Measurements from ENCODE around the gene KRTAP10-4.
"Not testable (repeated sequence)": the region's sequence is repeated elsewhere in the genome, so short reads cannot be mapped to it uniquely, and the experiment has no call there.

Gene KRTAP10-4

DNA sequence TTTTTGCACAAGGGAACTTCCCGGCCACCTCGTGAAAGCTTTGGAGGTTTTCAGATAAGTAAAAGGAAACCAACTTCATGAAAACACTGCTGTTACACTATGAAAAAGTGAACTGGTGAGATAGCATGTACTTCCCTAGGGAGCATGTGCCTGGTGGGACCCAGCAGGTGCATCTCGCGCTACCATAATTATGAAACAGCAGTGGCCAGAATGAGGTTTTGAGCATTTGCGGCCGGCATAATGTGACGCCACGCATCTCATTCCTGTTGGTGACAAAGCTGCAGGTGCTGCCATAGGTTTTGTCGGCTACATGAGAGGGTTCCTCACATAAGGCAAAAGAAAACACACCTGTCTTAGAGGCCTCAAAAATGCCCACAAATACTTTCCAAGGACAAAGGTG is 16.6 kb upstream of the KRTAP10-4 start:
- TF ChIP-seq GABPA (IDR thresholded peaks at IDR 0.05; ENCODE audit: low read depth) = no peak
- TF ChIP-seq, protein P1, sequence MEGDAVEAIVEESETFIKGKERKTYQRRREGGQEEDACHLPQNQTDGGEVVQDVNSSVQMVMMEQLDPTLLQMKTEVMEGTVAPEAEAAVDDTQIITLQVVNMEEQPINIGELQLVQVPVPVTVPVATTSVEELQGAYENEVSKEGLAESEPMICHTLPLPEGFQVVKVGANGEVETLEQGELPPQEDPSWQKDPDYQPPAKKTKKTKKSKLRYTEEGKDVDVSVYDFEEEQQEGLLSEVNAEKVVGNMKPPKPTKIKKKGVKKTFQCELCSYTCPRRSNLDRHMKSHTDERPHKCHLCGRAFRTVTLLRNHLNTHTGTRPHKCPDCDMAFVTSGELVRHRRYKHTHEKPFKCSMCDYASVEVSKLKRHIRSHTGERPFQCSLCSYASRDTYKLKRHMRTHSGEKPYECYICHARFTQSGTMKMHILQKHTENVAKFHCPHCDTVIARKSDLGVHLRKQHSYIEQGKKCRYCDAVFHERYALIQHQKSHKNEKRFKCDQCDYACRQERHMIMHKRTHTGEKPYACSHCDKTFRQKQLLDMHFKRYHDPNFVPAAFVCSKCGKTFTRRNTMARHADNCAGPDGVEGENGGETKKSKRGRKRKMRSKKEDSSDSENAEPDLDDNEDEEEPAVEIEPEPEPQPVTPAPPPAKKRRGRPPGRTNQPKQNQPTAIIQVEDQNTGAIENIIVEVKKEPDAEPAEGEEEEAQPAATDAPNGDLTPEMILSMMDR (IDR thresholded peaks at IDR 0.05; ENCODE audit: insufficient read depth, low read length) = no peak
- TF ChIP-seq POLR2AphosphoS5 (IDR thresholded peaks at IDR 0.05; ENCODE audit: low read depth) = no peak
- no peak for TF ChIP-seq SPI1 (IDR thresholded peaks at IDR 0.05; ENCODE audit: borderline replicate concordance, low read depth)
- TF ChIP-seq, protein P2, sequence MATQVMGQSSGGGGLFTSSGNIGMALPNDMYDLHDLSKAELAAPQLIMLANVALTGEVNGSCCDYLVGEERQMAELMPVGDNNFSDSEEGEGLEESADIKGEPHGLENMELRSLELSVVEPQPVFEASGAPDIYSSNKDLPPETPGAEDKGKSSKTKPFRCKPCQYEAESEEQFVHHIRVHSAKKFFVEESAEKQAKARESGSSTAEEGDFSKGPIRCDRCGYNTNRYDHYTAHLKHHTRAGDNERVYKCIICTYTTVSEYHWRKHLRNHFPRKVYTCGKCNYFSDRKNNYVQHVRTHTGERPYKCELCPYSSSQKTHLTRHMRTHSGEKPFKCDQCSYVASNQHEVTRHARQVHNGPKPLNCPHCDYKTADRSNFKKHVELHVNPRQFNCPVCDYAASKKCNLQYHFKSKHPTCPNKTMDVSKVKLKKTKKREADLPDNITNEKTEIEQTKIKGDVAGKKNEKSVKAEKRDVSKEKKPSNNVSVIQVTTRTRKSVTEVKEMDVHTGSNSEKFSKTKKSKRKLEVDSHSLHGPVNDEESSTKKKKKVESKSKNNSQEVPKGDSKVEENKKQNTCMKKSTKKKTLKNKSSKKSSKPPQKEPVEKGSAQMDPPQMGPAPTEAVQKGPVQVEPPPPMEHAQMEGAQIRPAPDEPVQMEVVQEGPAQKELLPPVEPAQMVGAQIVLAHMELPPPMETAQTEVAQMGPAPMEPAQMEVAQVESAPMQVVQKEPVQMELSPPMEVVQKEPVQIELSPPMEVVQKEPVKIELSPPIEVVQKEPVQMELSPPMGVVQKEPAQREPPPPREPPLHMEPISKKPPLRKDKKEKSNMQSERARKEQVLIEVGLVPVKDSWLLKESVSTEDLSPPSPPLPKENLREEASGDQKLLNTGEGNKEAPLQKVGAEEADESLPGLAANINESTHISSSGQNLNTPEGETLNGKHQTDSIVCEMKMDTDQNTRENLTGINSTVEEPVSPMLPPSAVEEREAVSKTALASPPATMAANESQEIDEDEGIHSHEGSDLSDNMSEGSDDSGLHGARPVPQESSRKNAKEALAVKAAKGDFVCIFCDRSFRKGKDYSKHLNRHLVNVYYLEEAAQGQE (IDR thresholded peaks at IDR 0.05; ENCODE audit: insufficient replicate concordance, low read depth) = no peak
- Histone ChIP-seq H3K4me3 (replicated peaks; ENCODE audit: insufficient read depth, low read length) (no peak overlapping the region), H3K27me3 (ENCODE audit: insufficient read depth, poor library complexity, severe bottlenecking) (peaks cover 23% of the 10 kb centered on the region), H3K27ac (replicated peaks) (no peak overlapping the region)
- DNase-seq (ENCODE audit: low read depth in 1 of 2, low spot score in 1 of 2) = no peak

DNA sequence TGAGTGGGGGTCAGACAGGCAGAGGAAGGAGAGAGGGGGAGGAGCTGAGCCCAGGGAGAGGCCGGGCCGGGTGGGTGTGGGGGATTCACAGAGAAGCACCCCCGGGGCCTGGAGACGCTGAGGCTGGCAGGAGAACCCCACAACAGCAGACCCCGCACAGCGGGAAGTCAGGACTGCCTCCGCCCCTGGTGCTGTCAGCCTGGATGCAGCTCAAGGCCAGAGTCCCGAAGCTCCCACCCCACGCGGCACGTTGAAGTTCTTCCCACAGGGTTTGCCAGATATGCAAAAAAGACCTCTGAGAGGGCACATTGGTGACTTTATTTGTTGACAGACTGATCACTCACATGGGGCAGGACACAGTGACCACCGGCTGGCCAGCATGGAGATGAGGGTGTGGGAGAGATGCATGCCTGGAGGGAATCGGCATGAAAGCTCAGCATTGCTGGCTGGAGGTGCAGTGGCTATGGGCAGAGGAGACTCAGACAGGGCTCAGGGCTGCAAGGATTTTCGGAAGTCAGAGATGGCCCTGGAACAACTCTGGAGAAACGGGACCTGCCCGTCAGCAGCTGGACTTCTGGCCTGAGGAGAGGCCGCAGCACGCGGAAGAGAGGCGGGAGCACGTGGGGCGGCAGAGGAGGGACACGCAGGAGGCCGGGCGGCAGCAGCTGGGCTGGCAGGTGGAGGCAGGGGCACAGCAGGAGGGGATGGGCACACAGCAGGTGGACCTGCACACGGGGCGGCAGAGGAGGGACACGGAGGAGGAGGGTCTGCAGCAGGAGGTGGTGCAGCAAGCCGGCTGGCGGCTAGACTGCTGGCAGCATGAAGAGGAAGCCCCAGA is 15.8 kb upstream of the KRTAP10-4 start:
- Histone ChIP-seq H3K27me3 (ENCODE audit: insufficient read depth, poor library complexity, severe bottlenecking) (peaks cover 23% of the 10 kb centered on the region), H3K4me3 (replicated peaks; ENCODE audit: insufficient read depth, low read length) (no peak overlapping the region), H3K27ac (replicated peaks) (no peak overlapping the region)
- DNase-seq (ENCODE audit: low read depth in 1 of 2, low spot score in 1 of 2) = no peak
- no peak for TF ChIP-seq POLR2AphosphoS5 (IDR thresholded peaks at IDR 0.05; ENCODE audit: low read depth)
- TF ChIP-seq SPI1 (IDR thresholded peaks at IDR 0.05; ENCODE audit: borderline replicate concordance, low read depth) = no peak
- TF ChIP-seq, protein P2 (IDR thresholded peaks at IDR 0.05; ENCODE audit: insufficient replicate concordance, low read depth) = no peak
- no peak for TF ChIP-seq GABPA (IDR thresholded peaks at IDR 0.05; ENCODE audit: low read depth)
- TF ChIP-seq, protein P1 (IDR thresholded peaks at IDR 0.05; ENCODE audit: insufficient read depth, low read length) = no peak

DNA sequence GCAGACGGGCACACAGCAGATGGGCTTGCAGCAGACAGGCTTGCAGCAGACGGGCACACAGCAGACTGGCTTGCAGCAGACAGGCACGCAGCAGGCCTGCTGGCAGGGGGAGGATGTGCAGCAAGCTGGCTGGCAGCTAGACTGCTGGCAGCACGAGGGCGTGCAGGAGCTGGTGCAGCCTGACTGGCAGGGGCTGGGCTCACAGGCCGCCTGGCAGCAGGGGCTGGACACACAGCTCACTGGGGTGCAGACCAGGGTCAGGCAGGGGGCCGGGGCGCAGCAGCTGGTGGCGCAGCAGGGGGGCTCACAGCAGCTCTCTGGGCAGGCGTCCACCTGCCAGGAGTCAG is 15.2 kb upstream of the KRTAP10-4 start:
- peaks cover 23% of the 10 kb centered on the region for H3K27me3 ChIP-seq (ENCODE audit: insufficient read depth, poor library complexity, severe bottlenecking)
- not testable (repeated sequence) for H3K27ac ChIP-seq (replicated peaks); DNase-seq (ENCODE audit: low read depth in 1 of 2, low spot score in 1 of 2); H3K4me3 ChIP-seq (replicated peaks; ENCODE audit: insufficient read depth, low read length)

DNA sequence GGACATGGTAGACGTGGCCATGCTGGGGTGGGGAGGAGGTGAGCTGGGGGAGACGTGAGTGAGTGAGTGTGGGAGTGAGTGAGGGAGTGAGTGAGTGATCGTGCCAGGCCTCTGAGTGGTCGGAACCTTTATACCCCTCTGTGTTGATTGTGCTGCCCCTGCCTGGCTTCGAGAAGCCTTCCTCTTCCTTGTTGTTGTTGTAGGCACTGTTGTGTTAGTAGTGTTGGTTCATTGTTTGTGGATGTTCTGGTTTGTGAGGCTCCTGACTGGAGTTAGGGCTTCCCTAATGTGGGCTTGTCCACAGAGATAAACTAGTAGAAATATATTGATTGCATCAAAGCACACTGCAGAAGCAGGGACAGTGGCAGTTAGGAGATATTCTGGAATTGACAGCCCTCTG is 14.8 kb upstream of the KRTAP10-4 start, which contains the start of gene KRTAP10-3:
Gene KRTAP10-3, minus strand, starts transcription at position 101 of the 400 bp plus-strand sequence. Its CDS starts 80 bp downstream, at position 21.
- Histone ChIP-seq H3K27ac (replicated peaks) (no peak within 1 kb of the TSS), H3K27me3 (ENCODE audit: insufficient read depth, poor library complexity, severe bottlenecking) (peaks cover 23% of the 10 kb centered on the region), H3K4me3 (replicated peaks; ENCODE audit: insufficient read depth, low read length) (no peak within 1 kb of the TSS)
- TF ChIP-seq, protein P1 (IDR thresholded peaks at IDR 0.05; ENCODE audit: insufficient read depth, low read length) = no peak
- TF ChIP-seq POLR2AphosphoS5 (IDR thresholded peaks at IDR 0.05; ENCODE audit: low read depth) (no peak), SPI1 (IDR thresholded peaks at IDR 0.05; ENCODE audit: borderline replicate concordance, low read depth) (no peak), GABPA (IDR thresholded peaks at IDR 0.05; ENCODE audit: low read depth) (no peak)
- TF ChIP-seq, protein P2 (IDR thresholded peaks at IDR 0.05; ENCODE audit: insufficient replicate concordance, low read depth) = no peak
- no peak for DNase-seq (ENCODE audit: low read depth in 1 of 2, low spot score in 1 of 2)
